HL-60 (cell line): Measurements from ENCODE around the gene SZT2.

Source experiments
- DNase-seq, 2 experiments: peaks; one replicate each; pipeline ENCODE4 v3.0.0-alpha.2; 2010 to 2020; ENCODE audit warnings: low read depth in 1 of 2, low spot score in 1 of 2
- H3K27ac ChIP-seq: fragments of 250-450 bp; sonication (Bioruptor Pico); replicated peaks from 2 replicates; pipeline ENCODE4 v1.5.1; 2020; ENCODE audit warnings: mild to moderate bottlenecking, moderate library complexity
- H3K27me3 ChIP-seq: fragments of 250-450 bp; sonication (Bioruptor Pico); 2 replicates; pipeline ENCODE4 v1.5.1; 2021; ENCODE audit warnings: mild to moderate bottlenecking, moderate library complexity; ENCODE audit not compliant: insufficient read depth, poor library complexity, severe bottlenecking
- H3K4me3 ChIP-seq: replicated peaks from 2 replicates; pipeline ENCODE4 v1.5.1; 2011; ENCODE audit warnings: mild to moderate bottlenecking, control low read depth, low read length; ENCODE audit not compliant: insufficient read depth
- CTCF ChIP-seq: IDR thresholded peaks from one replicate; pipeline ENCODE4 v1.5.1; 2011; ENCODE audit warnings: low read length, control low read depth, inconsistent platforms; ENCODE audit not compliant: insufficient read depth
- GABPA ChIP-seq: IDR thresholded peaks from 2 replicates; pipeline ENCODE4 v1.6.1; 2012; ENCODE audit warnings: low read depth
- POLR2AphosphoS5 ChIP-seq: IDR thresholded peaks from 2 replicates; pipeline ENCODE4 v1.6.1; 2012; ENCODE audit warnings: low read depth
- REST ChIP-seq: IDR thresholded peaks from 2 replicates; pipeline ENCODE4 v1.6.1; 2012; ENCODE audit warnings: low read depth; ENCODE audit not compliant: insufficient replicate concordance
- SPI1 ChIP-seq: IDR thresholded peaks from 2 replicates; pipeline ENCODE4 v1.6.1; 2012; ENCODE audit warnings: low read depth, mild to moderate bottlenecking, borderline replicate concordance

SZT2 gene

GRCh38 chr1:43492826-43493225, 103.1 kb downstream of the SZT2 start:
- DNase-seq: no peak
- no peak for TF ChIP-seq SPI1
- TF ChIP-seq GABPA: no peak
- TF ChIP-seq REST: no peak
- TF ChIP-seq POLR2AphosphoS5: no peak
- no peak for TF ChIP-seq CTCF
- H3K27ac ChIP-seq: no peak overlapping the region
- H3K4me3 ChIP-seq: no peak overlapping the region
- peaks cover 2% of the 10 kb centered on the region for H3K27me3 ChIP-seq

- Histone ChIP-seq H3K27me3 (peaks cover 2% of the 10 kb centered on the region), H3K27ac (no peak overlapping the region), H3K4me3 (no peak overlapping the region)
- TF ChIP-seq CTCF: no peak
- TF ChIP-seq POLR2AphosphoS5: no peak
- no peak for TF ChIP-seq SPI1
- no peak for TF ChIP-seq GABPA
- no peak for TF ChIP-seq REST
- no peak for DNase-seq
These were observed 104.2 kb downstream of the SZT2 start for GRCh38 chr1:43493661-43494450.

GRCh38 chr1:43495204-43495603, 105.5 kb downstream of the SZT2 start:
- DNase-seq: no peak
- H3K4me3 ChIP-seq: no peak overlapping the region
- no peak overlapping the region for H3K27ac ChIP-seq
- H3K27me3 ChIP-seq: peaks cover 2% of the 10 kb centered on the region
- TF ChIP-seq CTCF: no peak
- no peak for TF ChIP-seq SPI1
- TF ChIP-seq POLR2AphosphoS5: no peak
- no peak for TF ChIP-seq REST
- no peak for TF ChIP-seq GABPA
